HL-60/S4 (cell line): ENCODE results near the gene ATP6V0E2.
"Not testable (repeated sequence)": the region's sequence is repeated elsewhere in the genome, so short reads cannot be mapped to it uniquely, and the experiment has no call there.

ENCODE experiments used
- in situ Hi-C: fragments of 300-500 bp; cut with MboI; formaldehyde crosslinking; loops from 2 replicates; pipeline ENCODE4 v1.14.3; 2022; ENCODE audit warnings: low sequenced_read_pairs

Gene ATP6V0E2

GRCh38 chr7:149877890-149878522, 4.2 kb downstream of the ATP6V0E2 start:
- in situ Hi-C loops: no loop called here

GRCh38 chr7:149878523-149878921, 4.8 kb downstream of the ATP6V0E2 start:
- in situ Hi-C loops: no loop called here

- in situ Hi-C loops: no loop called here
These were observed 5.5 kb downstream of the ATP6V0E2 start for GRCh38 chr7:149879271-149879743.

- in situ Hi-C loops: no loop called here
These were observed 6.2 kb downstream of the ATP6V0E2 start for GRCh38 chr7:149879766-149880637.

DNA sequence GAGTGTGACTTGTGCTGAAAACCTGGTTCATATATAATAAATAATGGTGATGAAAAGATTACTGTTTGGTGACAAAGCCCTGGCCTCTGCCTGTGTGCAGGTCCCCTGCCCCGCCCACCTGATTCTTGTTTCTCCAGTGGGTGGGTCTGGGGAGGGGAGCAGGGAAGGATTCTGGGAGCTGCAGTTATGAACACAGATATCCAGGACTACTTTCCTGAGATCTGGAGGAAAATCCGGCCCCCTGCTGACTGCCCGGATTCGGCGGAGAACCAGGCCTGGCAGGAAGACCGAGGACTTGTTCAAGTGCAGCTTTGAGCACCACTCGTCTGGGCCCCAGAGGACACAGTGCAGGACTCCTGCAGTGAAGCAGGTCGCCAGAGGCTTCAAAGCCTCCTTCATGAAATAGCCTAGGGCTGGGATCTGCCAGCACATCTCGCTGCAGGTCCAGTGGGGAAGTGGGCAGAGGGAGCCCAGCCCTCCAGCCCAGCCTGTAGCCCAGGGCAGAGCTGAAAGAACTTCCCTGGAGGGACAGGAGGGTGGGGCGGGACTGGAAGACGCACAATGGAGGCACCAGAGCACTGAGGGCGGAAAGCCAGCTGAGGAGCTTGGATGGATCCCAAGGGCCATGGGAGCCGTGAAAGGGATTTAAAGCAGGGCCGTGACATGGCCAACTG, 7.0 kb downstream of the ATP6V0E2 start:
- in situ Hi-C loops: no loop called here

GRCh38 chr7:149881328-149882247, 7.8 kb downstream of the ATP6V0E2 start:
- in situ Hi-C loops: no loop called here

DNA sequence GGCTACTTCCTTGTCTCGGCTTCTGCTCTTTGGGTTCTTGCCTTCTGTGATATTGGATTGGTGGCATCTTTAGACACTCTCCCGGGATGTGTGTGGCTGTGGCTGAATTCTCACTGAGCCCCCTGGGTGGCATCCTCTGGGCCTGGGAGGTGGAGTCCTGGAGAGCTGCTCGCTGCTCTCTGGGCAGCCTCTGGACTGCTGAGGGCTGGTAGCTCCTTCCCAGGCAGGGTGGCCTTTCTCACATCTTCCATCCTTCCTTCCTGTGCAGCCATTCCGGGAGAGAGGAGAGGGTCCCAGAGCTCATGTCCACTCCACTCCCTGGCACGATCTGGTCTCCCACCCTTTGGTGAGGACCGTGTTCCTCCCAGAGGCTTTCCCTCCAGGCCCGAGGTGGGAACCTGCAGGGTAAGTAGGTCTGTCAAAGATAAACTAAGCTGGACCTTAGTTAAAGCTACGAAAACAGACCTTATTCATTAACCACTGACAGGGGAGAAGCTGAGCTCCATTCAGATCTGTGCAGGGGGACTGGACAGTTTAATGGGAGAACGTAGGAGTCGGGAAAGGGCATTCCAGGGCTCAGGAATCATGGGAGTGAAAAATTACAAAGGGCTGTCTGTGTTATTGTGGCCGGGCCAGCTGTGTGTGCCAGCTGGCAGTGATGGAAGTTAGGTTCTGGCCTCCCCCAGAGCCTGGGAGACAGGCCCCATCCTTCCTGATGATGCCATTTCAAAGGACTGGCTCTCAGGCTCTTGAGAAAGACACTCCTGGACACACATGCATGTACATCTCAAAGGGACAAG, 8.7 kb downstream of the ATP6V0E2 start:
- in situ Hi-C loops: no loop called here

DNA sequence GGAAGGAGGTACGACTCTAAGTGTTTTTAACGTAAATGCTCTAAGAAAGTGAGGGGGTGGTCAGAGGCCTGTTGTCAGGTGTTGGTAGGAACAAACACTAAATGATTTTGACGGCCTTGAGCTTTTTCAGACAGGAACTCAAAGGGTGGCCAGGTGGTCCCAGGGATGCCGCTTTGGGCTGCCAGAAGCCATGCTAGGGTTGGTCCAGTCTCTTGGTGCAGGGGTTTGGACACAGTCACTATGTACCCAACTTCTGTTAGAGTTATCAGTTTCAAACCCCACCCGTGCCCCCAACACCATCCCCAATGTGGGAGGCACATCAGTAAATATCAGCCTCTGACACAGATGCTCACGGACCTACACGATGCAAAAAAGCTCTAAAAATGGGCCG, 9.3 kb downstream of the ATP6V0E2 start:
- in situ Hi-C loops: no loop called here

DNA sequence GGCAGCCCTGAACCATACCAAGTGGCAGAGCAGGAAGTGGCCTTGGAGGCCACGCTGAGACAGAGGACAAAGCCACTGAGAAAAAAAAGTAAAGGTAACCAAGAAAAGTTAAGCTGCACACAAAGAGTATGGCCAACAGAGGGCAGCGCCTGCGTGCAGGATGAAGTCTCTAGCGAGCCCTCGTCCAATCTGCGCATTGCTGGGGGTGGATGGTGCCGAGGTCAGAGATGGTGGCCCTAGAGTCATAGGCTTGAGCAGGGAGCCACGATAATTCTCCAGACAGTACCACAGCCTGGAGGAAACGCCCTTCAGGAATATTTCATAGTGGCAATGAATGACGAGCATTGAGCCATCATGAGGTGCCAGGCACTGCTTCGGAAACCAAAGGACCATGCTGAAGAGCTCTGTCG, 9.7 kb downstream of the ATP6V0E2 start:
- in situ Hi-C loops: no loop called here

GRCh38 chr7:149884016-149884415, 10.2 kb downstream of the ATP6V0E2 start:
- in situ Hi-C loops: no loop called here

DNA sequence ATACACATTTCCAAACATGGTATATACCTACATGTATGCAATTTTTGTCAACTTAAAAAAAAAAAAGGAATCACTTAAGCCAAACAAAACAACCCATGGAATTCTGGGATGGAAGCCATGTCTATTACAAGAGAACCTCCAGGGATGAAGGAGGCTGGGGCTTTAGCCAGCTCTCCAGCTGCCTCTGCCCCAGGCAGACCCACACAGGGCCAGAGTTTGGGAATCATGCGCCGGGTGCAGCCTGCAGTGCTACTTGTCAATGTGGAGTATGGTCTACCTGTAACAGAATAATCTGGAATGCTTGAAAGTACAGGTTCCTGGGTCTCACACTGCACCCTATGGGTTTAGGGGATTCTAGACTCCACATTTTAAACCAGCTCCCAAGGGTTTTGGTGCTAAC, 10.8 kb downstream of the ATP6V0E2 start:
- in situ Hi-C loops: no loop called here

- in situ Hi-C loops: no loop called here
These were observed 11.6 kb downstream of the ATP6V0E2 start for GRCh38 chr7:149885191-149886017.

GRCh38 chr7:149886018-149886415, 12.2 kb downstream of the ATP6V0E2 start:
- in situ Hi-C loops: no loop called here

DNA sequence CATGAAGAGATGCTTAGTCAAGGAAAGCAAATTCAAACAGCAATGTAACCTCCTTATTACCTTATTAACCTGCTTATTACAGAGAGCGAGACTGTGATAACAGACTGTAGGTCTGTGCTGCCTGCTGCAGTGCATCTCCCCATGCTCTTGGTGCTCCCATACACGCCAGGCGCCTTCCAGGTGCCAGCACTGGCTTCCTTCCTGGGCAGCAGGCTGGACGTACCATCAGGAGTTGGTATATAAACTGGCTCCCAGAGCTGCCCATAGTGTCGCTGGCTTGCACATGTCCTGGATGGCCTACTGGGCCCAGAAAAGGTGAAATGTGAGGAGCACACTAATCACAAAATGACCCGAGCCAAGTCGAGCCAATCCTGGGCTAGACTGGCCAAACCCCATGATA, 13.5 kb downstream of the ATP6V0E2 start:
- in situ Hi-C loops: no loop called here

DNA sequence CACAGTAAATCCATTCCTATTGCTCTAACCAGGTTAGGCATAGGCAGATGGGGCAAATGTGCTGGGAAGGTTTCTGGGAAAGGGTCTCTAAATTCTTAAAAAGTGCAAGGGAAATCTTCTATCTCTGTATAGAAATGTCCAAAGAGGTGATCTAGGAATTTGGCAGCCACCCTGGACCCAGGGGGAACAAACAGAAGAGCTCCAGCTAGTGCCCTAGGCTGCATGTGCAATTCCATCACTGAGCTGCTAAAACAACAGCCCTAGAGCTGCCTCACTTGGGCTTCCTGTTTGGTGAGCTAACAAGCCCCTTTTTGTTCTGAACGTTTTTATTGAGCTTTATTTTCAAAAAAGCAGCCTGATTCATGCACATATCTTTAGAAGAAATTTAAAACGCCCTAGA, 16.9 kb downstream of the ATP6V0E2 start:
- in situ Hi-C loops: not testable (repeated sequence)

DNA sequence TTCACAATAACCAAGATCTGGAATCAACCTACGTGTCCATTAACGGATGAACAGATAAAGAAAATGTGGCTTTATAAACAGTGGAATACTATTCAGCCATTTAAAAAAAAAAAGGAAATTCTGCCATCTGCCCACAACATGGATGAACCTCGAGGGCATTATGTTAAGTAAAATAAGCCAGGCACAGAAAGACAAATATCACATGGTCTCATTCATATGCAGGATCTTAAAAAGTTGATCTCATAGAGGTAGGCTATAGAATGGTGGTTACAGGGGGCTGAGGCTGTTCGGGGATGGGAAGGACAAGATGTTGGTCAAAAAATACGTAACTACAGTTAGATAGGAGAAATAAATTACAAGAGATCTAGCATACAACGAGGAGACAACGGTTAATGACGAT, 21.2 kb downstream of the ATP6V0E2 start:
- in situ Hi-C loops: not testable (repeated sequence)

- in situ Hi-C loops: not testable (repeated sequence)
These were observed 34.1 kb downstream of the ATP6V0E2 start for GRCh38 chr7:149907776-149908376.

- in situ Hi-C loops: not testable (repeated sequence)
These were observed 36.5 kb downstream of the ATP6V0E2 start for GRCh38 chr7:149910219-149910618.

GRCh38 chr7:149912126-149912525, 38.4 kb downstream of the ATP6V0E2 start:
- in situ Hi-C loops: not testable (repeated sequence)
